DMS153 treated with DMSO at 0.1 percent for 48 hours (cell line): ENCODE results near the gene DCTD.
A peak's percentile ranks its signal among the peaks of the same experiment; 100 is the strongest.

Experiments used
- DNase-seq: peaks from one replicate; lab custom pipeline; 2025; ENCODE audit not compliant: unreplicated experiment; lab: John Stamatoyannopoulos, UW

DCTD gene

DNA sequence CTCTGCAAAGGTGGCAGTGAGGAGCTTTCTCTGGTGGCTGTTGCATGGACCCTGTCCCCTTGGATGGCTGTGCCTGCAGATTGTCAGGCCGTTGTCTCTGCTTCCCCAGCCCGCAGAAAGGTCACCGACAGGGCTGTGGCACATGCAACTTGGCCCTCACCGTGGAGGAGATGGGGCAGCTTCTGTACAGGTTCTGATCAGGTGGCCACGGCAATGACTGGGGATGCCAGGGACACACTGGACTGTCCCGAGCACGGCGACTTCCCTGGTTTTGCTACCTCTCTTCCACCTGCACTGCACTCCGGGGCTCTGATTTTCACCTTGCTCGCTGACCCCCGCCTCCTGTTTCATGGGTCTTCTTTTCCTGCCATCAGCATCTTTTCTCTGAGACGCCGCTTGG is 43.5 kb downstream of the DCTD start:
- no peak for DNase-seq

DNA sequence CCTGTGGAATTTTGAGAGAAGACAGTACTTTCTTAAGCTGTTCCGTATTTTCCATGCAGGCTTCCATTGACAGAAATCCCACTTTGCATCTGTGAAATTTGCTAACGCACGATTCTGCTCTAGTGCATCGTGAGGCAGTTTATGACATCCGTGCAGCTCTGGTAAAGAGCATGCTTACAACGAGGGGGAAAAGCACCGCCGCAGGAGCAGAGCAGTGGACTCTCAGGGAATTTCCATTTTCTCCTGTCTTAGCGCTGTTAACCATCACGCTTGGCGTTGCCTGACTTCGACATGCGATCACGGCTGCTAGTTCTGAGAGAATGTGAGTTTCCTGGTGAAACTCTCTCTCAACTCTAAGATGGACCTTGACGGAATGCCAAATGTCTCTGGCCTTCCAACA is 43.9 kb downstream of the DCTD start:
- no peak for DNase-seq

DNA sequence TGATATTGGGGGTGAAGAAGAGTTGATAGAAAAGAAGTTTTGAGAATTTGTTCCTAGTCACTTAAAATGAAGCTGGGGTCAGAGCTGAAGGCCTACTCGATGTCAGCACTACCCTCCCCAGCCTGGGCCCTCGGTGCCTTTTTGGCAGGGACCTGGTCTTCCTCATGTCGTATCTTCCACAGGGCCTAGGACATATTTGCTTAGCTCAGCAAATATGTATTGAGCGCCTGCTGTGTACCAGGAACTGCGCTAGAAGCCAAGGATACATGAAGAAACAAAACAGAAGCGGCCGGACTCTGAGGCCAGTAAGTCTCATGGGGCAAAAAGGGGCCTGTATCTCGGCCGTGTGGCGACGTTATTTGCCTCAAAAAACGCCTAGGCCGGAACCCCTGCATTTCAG is 44.3 kb downstream of the DCTD start:
- no peak for DNase-seq

DNA sequence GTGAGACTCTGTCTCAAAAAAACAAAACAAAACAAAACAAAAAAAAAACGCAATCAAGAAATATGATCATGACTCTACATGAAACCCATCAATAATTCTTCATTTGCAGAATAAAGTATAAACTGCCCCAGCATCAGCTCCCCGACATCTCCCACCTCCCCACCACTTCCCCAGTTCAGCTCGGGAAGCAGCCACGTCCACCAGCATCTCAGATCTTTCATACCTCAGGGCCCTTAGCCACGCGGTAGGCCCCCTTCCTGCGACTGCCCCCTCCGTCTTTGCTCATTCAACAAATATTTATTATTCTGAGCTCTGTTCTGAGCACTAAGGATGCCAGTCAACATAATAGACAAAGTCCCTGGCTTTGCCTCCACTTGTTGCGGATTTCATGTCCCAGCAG is 45.6 kb downstream of the DCTD start:
- no peak for DNase-seq

DNA sequence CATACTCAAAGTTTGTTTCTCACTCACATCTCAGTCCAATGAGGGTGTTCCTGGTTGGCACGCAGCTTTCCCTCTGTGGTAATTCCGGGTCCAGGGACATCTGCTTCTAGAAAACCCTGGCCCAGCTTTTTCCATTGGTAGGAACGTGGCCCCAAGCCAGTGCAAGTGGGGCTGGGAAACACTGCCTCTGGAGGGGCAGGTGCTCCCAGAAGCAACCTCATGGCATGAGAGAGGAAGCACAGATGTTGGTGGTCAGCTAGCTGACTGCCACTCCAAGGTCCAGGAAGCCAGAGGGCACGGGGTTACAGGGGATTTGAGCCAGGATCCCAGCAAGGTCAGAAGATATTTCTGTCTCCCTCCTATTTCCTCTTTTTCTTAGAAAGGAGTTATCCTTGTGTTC is 47.5 kb downstream of the DCTD start:
- DNase-seq, result no peak

DNA sequence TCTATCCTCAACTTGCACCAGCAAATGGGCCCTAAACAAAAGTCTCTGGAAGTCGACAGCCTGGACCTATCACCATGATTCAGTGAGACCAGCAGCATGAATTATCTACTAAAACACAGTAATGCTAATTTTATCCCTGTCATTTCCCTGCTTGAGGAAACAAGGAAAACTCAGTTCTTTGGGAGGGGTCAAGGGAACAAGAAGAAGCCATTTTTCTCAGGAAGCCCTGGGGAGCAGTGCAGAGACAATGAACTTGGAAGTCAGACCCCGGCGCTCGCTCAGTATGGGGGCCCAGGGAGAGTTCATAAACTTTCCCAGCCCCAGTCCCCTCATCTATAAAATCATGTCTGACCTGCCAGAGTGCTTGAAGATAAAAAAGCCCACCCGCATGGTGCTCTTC is 50.4 kb downstream of the DCTD start:
- no peak for DNase-seq

DNA sequence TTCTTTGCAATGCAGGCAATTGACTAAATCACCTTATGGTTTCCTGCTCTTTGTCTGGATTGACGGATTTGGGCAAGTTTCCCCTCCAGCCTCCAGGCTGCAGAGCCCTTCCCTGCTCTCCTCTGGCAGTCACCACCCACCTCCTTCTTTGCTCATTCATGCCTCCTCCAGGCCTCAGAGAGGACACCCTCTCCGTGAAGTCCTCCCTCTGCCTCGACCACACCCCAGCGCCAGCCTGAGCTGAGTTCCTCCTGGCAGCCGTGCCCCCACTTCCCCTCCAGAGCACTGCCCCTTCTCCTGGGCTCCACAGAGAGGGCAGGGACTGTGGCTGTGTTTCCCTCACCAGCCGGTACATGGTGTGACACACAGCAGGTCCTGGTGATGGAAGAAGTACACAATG is 53.7 kb downstream of the DCTD start:
- DNase-seq, result no peak

DNA sequence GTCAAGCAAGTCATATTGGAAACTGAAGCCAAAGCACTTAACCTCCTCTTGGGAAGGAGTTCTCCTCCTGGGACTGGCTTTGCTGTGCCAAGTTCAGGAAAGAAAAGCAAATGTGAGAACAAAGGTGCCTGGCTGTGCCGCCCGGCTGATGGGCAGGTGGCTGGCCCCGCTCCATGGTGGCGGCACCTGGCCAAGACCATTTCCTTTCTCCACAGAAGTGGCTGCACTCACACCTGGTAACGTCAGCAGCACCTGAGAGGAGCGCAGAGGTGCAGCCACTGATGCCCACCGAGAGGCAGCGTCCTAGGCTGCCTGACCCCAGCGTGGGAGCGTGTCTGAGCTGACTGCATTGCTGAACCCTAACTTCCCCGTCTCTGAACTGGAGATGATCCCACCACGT is 54.3 kb downstream of the DCTD start:
- DNase-seq, result peak; percentile 70

DNA sequence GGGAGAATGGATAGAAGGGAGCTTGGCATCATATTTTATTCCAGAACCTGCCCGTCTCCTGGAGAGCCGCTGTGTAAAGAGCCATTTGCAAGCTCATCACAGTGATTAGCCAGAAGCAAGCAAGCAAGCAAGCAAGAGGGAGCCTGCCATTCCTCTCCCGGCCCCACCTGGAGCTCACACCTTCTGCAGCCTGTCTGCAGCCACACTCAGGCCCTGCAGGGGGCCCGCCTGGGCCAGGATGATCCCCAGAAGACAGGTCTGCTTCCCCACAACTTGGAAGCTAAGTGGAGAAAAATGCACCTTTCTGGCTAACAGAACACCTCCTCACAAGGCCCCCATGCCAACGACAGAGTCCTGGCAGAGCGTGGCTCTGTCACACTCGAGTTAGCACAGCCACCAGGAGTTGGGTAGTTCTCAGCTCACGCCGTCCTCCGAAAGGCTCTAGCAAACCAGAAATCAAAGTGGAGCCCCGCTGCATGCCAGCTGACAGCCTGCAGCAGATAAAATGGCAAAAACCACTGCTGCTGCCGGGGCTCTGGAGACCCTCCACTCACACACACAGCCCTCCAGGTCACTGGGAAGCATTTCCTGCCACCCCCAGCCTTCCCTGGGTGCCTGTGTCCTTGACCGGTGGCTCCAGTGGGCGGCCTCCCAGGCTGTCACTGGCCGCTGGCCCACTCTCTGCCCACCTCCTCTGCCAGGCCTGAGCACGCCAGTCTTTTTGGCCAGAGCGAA is 54.9 kb downstream of the DCTD start:
- peak; percentile 78 for DNase-seq

DNA sequence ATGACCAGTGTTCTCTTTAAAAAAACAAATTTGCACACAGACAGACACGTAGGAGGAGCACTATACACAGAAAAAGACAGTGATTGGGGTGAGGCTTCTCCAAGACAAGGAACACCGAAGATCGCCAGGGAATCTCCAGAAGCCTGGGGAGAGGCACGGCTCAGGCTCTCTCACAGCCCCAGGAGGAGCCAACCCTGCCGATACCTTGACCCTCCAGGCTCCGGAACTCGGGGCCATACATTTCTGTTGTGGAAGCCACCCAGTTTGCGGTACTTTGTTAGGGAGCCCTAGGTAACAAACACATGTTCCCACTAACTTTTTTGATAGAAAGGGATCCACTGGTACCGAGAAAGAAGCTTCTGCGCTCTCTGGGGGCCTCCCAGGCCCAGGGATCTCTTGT is 55.8 kb downstream of the DCTD start:
- no peak for DNase-seq

DNA sequence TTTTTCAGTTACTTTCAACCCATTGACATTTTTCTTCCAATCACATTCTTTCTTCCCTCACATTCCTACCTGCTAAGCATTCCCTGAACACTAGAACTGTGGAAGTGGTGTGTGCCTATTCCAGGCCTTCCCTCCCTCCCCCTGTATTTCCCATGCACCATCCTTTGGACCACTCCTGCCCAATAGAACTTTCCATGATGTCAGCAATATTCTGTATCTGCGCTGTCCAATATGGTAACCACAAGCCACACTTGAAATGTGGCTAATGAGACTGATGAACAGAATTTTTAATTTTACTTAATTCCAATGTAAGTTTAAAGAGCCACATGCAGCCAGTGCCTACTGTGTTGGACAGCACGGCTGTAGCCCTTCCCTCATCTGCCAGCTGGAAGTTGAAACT is 57.5 kb downstream of the DCTD start:
- no peak for DNase-seq

DNA sequence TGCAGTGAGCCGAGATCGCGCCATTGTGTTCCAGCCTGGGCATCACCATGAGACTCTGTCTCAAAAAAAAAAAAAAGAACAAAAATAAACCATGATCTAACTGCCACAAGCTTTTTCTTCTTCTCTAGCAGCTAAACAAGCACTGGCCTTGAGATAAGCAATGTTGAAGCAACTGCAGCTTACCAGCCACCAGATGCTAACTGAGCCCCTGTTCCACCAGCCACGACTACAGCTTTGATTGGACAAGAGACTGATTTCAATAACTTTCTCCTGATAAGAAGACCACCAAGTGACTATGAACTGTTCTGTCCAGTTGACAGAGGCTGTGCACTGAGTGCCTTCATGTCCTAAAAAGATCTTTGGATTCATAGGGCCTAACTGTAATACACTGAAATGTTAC is 58.5 kb downstream of the DCTD start:
- no peak for DNase-seq

DNA sequence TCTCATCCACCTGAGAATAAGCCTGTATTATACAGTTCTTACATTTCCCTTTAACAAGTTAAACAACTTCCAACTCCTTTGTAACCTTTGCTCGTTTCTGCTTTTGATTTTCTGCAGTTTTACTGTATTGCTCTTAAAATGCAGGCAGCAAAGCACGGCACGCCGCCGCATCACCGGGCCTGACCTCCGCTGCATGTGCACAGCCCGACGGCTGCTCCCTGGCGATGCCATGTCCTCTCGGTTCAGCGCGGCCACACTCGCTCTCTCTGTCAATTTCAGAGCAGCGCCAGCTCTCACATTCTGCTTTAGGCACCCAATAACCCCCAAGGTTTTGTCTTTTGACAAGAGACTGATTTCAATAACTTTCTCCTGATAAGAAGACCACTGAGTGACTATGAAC is 60.3 kb downstream of the DCTD start:
- no peak for DNase-seq

DNA sequence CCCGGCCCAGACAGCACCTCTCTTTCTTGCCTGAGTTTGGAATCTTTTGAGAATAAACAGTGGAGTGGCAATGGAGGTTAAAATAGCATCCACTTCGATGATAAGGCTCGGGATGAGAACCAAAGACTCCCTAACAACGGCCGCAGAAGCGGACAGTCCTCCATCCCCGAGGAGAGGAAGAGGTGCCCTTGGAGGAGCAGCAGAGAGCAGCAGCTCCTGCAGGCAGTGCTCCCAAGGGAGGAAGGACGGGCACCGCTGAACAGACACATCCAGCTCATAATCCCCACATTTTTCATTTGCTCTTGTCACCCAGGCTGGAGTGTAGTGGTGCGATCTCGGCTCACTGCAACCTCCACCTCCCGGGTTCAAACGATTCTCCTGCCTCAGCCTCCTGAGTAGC is 61.3 kb downstream of the DCTD start:
- DNase-seq, result no peak

DNA sequence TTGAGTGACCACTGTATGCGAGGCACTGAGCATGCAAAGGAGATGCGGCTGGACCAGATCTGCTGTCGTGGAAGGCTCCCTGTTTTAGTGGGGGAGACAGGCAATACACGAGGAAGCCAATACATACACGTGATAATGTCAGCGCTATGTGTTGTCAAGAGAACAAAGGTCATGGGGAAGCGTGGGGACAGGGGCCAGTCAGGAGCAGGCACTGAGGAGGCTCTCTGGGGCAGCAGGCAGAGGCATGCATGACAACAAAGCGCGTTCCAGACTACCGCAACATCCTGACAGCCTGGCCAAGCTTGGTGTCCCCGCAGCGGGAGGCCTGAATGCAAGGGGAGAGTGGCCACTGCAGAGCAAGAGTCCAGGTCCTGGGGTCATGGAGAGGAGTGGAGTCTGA is 61.9 kb downstream of the DCTD start:
- no peak for DNase-seq

DNA sequence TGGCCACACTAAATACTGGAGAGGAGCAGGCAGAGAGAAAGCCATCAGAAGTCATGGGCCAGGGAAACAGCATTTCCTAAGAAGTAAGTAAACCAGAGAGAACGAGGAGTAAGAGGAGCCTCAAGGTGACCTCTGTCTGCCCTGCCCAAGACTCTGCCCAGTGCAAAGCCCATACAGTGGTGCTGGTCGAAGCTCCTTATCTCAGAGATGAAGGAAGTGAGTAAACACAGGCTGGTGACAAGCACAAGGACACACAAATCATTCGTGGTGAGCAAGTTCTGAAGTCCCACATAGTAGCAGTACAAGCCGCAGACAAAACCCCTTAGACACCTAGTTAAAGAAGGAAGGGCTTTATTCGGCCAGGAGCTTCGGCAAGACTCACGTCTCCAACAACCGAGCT is 62.7 kb downstream of the DCTD start:
- no peak for DNase-seq

DNA sequence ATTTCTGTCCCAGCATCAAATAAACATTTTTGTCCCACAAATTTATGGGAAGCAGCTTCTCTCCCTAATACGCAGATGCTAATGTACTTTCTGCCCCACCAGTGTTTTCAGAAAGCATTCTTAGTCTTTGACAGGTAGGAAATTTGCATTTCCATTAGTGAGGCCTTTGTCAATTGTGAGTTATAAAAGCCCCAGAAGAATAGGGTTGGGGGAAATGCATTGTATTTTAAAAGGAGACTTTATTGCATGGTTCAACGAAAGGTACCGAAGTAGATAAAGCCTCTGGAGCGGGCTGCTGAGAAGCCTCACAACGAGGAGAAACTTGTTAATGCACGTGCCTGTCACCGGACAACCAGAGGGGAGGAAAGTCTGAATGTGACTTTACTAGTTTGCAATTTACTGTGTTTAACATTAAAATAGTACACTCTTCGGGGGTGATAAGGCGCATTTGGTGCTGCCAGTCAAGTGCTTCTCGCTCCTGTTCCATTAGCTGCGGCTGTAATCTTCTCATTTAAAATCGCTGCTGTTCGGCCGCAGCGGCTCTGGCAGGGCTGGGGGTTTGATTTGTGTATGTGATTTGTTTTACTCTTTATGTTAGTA is 63.4 kb downstream of the DCTD start:
- no peak for DNase-seq

DNA sequence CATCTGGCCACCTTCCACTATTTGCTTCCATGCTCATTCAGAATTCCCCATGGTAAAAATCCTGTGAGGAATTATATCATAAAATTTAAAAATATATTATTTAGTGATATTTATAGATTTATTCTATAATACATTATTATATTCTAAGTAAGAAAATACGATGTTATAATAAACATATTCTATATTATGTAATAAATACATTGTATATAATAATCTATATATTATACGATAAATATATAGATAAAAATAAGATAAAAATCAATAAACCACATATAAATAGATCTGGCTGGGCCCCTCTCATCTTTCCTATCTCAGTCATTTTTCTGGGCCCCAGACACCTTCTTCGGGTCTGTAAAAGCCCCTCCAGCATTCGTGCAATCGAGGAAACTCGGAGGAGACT is 68.5 kb downstream of the DCTD start:
- DNase-seq, result no peak

DNA sequence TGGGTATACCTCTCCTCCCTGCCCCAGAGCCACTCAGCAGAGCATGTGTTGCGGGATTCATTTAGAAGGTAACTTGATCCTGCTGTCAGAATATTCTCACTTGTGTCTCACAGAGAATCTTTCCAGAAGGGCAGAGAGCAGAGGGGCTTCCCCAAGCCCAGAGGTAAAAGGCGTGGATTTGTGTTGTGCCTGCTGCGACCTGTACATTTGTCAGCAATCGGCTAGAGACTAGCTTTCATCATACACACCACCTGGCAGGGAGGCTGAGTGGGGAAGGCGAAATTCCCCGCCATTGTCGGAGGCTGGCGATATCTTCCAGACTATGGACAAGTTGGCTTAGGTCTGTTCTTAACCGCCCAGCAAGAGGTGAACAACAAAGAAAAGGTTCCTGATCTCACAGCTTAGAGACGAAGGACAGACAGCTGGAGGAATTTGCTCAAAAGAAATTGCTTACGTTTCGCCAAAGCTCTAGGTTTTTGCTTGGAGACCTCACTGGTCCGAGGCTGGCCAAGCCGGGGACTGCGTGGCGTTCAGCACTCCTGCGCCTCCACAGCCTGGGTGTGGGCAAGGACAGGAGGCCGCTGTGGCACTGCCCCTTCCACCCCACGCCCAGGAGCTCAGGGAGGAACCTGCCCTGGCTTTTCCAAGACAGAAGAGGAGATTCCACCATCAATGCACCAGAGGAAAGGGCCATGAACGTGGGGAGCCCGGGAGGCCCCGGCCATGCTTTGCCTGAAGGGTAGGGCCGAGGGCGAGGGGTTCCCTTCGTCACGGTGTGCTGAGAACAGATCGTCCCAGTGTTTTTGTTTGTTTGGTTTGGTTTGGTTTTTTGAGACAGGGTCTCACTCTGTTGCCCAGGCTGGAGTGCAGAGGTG is 69.4 kb downstream of the DCTD start:
- no peak for DNase-seq

DNA sequence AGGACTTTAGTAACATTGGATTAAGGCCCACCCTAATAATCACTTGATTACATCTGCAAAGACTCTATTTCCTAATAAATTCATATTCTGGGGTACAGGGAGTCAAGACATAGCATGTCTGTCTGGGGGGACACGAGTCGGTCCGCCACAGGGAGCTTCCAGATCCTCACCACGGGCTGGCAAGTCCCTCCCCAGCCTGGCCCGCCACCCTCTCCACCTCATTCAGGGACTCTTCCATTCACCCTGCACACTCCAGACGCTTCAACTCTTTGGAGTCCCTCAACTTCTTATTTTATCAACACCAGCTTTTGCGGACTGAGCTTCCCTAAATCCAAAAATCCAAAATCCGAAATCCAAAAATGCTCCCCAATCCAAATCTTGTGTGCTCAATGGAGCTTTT is 71.2 kb downstream of the DCTD start:
- no peak for DNase-seq

DNA sequence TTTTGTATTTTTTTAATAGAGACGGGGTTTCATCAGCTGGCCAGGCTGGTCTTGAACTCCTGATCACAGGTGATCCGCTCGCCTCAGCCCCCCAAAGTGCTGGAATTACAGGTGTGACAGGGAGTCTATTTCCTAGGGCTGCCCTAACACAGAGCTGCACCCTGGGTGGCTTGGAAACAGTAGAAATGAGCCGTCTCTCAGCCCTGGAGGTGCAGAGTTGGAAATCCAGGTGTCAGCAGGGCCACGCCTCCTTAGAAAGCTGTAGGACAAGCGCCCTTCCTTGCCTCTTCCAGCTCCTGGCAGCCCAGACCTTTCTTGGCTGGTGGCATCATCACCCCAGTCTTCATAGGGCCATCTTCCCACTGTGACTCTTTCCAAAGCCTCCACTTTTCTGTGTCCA is 71.6 kb downstream of the DCTD start:
- DNase-seq, result no peak

DNA sequence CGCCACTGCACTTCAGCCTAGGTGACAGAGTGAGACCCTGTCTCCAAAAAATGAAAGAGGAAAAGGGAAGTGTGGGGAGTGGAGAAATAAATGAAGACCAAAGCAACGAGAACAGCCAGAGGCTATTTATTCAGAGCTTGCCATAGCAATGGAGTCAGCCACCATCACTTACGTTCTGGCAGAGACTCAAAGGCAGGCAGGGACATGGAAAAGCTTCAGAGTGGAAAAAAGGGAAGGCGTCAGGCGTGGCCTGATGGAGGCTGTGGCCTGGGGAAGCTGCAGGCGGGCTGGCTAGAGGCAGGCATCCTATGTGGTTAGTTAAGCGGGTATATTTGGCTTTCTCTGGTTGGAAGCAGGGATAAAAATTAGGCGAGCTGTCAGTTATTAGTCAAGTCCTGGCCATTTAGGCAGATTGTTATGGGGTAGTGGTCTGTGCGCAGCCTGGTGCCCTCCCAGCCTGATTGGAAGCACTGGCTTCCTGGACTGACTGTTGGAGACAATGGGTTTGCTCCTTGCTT is 73.3 kb downstream of the DCTD start:
- no peak for DNase-seq
